Stimulated activated naive B cell treated with anti-CD40 and anti-IgM and Interleukin-4, amounts not matched to agents 10 μg/mL and 1 μg/mL and 100 μg/mL, for 72 hours (primary cell): ENCODE data around the gene BNIP1.
"Not testable (repeated sequence)": the region's sequence is repeated elsewhere in the genome, so short reads cannot be mapped to it uniquely, and the experiment has no call there.

Source experiments
- ATAC-seq, 2 donors: fragments of 150-1000 bp; cut with Tn5 transposase; replicated peaks; 2 replicates each; pipeline ENCODE4 v1.10.0; 2021; ENCODE audit warnings: moderate library complexity in 1 of 2
- DNase-seq: peaks from one replicate; pipeline ENCODE4 v3.0.0; 2021
- H3K27ac Mint-ChIP-seq: one replicate; pipeline ENCODE4 v1.8.0; 2022; ENCODE audit warnings: mild to moderate bottlenecking, mixed read lengths
- H3K27me3 Mint-ChIP-seq, 2 donors: one replicate each; pipeline ENCODE4 v1.8.0; 2022; ENCODE audit warnings: mixed read lengths in 2 of 2
- H3K36me3 Mint-ChIP-seq, 2 donors: one replicate each; pipeline ENCODE4 v1.8.0; 2022; ENCODE audit warnings: mixed read lengths in 2 of 2, mild to moderate bottlenecking in 1 of 2
- H3K4me1 Mint-ChIP-seq, 2 donors: one replicate each; pipeline ENCODE4 v1.8.0; 2022; ENCODE audit warnings: mixed read lengths in 2 of 2, mild to moderate bottlenecking in 1 of 2
- H3K4me3 Mint-ChIP-seq, 2 donors: one replicate each; pipeline ENCODE4 v1.8.0; 2022; ENCODE audit warnings: mild to moderate bottlenecking in 2 of 2, mixed read lengths in 2 of 2, moderate library complexity in 1 of 2
- H3K9me3 Mint-ChIP-seq, 2 donors: one replicate each; pipeline ENCODE4 v1.8.0; 2022; ENCODE audit warnings: mixed read lengths in 2 of 2, mild to moderate bottlenecking in 1 of 2

BNIP1 gene

GRCh38 chr5:173152547-173152946, 8.2 kb downstream of the BNIP1 start:
- no peaks in the 10 kb centered on the region for H3K4me1 Mint-ChIP-seq
- H3K9me3 Mint-ChIP-seq, result peaks cover 0 to 5% of the 10 kb centered on the region in 2 donors
- peaks cover 36 to 56% of the 10 kb centered on the region in 2 donors for H3K36me3 Mint-ChIP-seq
- no peak for ATAC-seq
- no peak for DNase-seq
- H3K27ac Mint-ChIP-seq, result no peak overlapping the region
- H3K27me3 Mint-ChIP-seq, result no peaks in the 10 kb centered on the region
- H3K4me3 Mint-ChIP-seq, result no peak overlapping the region

DNA sequence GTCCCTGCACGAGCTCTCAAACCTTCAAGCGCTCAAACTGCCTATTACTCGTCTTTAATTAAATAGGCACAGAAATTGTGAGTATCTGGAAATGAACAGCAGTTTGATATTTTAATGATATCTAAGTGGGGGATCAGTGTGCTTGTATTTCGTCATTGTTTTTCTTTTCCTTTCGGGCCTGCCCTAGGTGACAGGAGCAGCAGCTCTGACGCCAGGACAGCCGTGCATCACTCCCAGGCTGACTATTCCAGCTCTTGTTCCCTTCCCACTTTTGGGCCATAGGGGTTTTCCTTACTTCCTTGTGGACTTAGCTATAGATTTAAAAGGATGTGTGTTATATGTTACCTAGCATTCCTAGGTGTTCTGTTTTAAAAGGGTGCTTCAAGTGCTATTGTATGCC, 9.5 kb downstream of the BNIP1 start:
- no peak for DNase-seq
- Mint-ChIP-seq H3K4me1 (no peaks in the 10 kb centered on the region), H3K36me3 (peaks cover 41 to 61% of the 10 kb centered on the region in 2 donors), H3K9me3 (peaks cover 0 to 3% of the 10 kb centered on the region in 2 donors), H3K27me3 (no peaks in the 10 kb centered on the region), H3K27ac (no peak overlapping the region), H3K4me3 (no peak overlapping the region)
- ATAC-seq, result no peak

- H3K9me3 Mint-ChIP-seq, DNase-seq, ATAC-seq, H3K27ac Mint-ChIP-seq, H3K4me3 Mint-ChIP-seq, H3K27me3 Mint-ChIP-seq, H3K4me1 Mint-ChIP-seq: not testable (repeated sequence)
- H3K36me3 Mint-ChIP-seq, result peaks cover 34 to 56% of the 10 kb centered on the region in 2 donors
Observed at GRCh38 chr5:173154619-173155018, 10.3 kb downstream of the BNIP1 start.

DNA sequence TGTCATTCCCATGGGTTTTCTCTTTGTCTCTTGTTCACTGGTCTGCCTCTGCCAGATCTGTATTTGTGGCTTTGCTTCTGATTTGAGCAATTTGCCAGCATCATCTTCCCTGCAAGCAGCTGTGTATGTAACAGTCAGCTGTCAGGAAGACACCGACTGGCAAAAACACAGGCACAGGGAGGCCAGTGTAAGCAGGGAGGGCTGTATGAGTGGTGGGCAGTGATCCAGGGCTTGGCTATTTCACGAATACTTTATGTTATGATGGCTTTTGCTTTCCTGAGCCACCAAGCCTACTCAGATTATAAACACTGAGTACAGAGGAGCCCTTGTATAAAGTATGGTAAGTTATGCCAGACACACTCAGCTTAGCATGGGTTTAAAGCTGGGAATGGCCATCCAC, 11.6 kb downstream of the BNIP1 start:
- no peaks in the 10 kb centered on the region for H3K9me3 Mint-ChIP-seq
- peaks cover 41 to 58% of the 10 kb centered on the region in 2 donors for H3K36me3 Mint-ChIP-seq
- H3K4me3 Mint-ChIP-seq, result no peak overlapping the region
- ATAC-seq (no peak), DNase-seq (no peak)
- H3K27ac Mint-ChIP-seq, result no peak overlapping the region
- H3K4me1 Mint-ChIP-seq, result no peaks in the 10 kb centered on the region
- no peaks in the 10 kb centered on the region for H3K27me3 Mint-ChIP-seq

- peaks cover 45 to 61% of the 10 kb centered on the region in 2 donors for H3K36me3 Mint-ChIP-seq
Observed at GRCh38 chr5:173158366-173158765, 14.0 kb downstream of the BNIP1 start.

GRCh38 chr5:173159256-173159655, 14.9 kb downstream of the BNIP1 start:
- Mint-ChIP-seq H3K27me3 (no peaks in the 10 kb centered on the region), H3K4me3 (no peak overlapping the region), H3K36me3 (peaks cover 47 to 60% of the 10 kb centered on the region in 2 donors), H3K4me1 (no peaks in the 10 kb centered on the region), H3K9me3 (no peaks in the 10 kb centered on the region), H3K27ac (no peak overlapping the region)
- ATAC-seq (no peak), DNase-seq (no peak)

More at GRCh38 chr5:173158366-173158765, 14.0 kb downstream of the BNIP1 start:
- H3K4me1 Mint-ChIP-seq, result no peaks in the 10 kb centered on the region
- no peak for ATAC-seq
- DNase-seq, result no peak
- no peaks in the 10 kb centered on the region for H3K9me3 Mint-ChIP-seq
- no peak overlapping the region for H3K27ac Mint-ChIP-seq
- H3K27me3 Mint-ChIP-seq, result no peaks in the 10 kb centered on the region
- H3K4me3 Mint-ChIP-seq, result no peak overlapping the region

GRCh38 chr5:173161148-173161547, 16.8 kb downstream of the BNIP1 start:
- DNase-seq (no peak), ATAC-seq (no peak)
- no peaks in the 10 kb centered on the region for H3K4me1 Mint-ChIP-seq
- H3K4me3 Mint-ChIP-seq, result no peak overlapping the region
- peaks cover 54 to 60% of the 10 kb centered on the region in 2 donors for H3K36me3 Mint-ChIP-seq
- H3K27ac Mint-ChIP-seq, result no peak overlapping the region
- H3K27me3 Mint-ChIP-seq, result no peaks in the 10 kb centered on the region
- H3K9me3 Mint-ChIP-seq, result no peaks in the 10 kb centered on the region

DNA sequence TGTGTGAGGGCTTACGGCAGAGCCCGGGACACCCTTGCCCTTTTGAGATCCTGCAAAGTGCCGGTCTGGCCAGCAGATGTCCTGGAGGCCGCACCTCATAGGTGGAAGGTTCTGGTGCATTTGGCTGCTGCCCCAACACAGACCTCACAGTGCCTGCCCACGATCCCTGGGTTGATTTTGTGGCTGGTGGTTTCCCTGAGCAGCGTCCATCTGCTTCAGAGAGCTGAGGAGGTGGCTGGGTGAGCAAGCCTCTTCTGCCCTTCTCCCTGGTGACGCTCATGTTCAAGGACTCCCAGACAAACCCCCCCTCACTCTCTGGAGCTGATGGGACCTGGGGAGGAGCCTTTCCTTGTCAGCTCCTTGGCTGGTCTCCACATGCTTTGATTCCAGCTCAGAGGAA, 18.9 kb downstream of the BNIP1 start:
- Mint-ChIP-seq H3K9me3 (no peaks in the 10 kb centered on the region), H3K4me3 (no peak overlapping the region), H3K27ac (no peak overlapping the region), H3K27me3 (no peaks in the 10 kb centered on the region), H3K4me1 (no peaks in the 10 kb centered on the region), H3K36me3 (peaks cover 45 to 50% of the 10 kb centered on the region in 2 donors)
- ATAC-seq (no peak), DNase-seq (no peak)

GRCh38 chr5:173165177-173166016, 21.1 kb downstream of the BNIP1 start:
- H3K36me3 Mint-ChIP-seq, result peaks cover 36 to 41% of the 10 kb centered on the region in 2 donors
- ATAC-seq (no peak), DNase-seq (no peak)
- H3K4me3 Mint-ChIP-seq, result no peak overlapping the region
- no peak overlapping the region for H3K27ac Mint-ChIP-seq
- no peaks in the 10 kb centered on the region for H3K27me3 Mint-ChIP-seq
- no peaks in the 10 kb centered on the region for H3K4me1 Mint-ChIP-seq
- no peaks in the 10 kb centered on the region for H3K9me3 Mint-ChIP-seq

- Mint-ChIP-seq H3K27ac (no peak overlapping the region), H3K4me1 (no peaks in the 10 kb centered on the region), H3K36me3 (no peaks in the 10 kb centered on the region), H3K4me3 (no peak overlapping the region), H3K27me3 (peaks cover 0 to 8% of the 10 kb centered on the region in 2 donors), H3K9me3 (peaks cover 0 to 3% of the 10 kb centered on the region in 2 donors)
- DNase-seq (no peak), ATAC-seq (no peak)
Observed at GRCh38 chr5:173172166-173172565, 27.8 kb downstream of the BNIP1 start.

DNA sequence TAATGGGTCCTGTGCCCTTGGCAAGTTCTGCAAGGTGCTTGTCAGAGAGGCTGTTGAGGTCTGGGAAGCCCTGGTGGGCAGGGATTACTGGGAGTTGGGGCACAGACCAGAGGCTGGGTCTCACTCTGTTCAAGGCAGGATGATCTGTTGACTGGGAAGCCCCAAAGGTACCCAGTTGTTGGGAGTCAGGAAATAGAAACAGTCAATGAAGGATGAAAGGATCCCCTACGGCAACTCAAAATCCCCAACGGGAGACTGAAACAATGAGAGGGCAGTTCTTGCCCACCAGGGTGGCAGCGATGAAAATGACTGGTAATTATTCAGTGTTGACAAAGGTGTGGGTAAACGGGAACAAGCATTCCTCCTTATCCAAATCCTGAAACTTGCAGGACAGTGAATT, 31.2 kb downstream of the BNIP1 start:
- Mint-ChIP-seq H3K4me1 (no peaks in the 10 kb centered on the region), H3K36me3 (peaks cover 0 to 13% of the 10 kb centered on the region in 2 donors), H3K9me3 (peaks cover 5 to 8% of the 10 kb centered on the region in 2 donors), H3K27me3 (peaks cover 10 to 18% of the 10 kb centered on the region in 2 donors), H3K27ac (no peak overlapping the region), H3K4me3 (no peak overlapping the region)
- ATAC-seq (no peak), DNase-seq (no peak)

- Mint-ChIP-seq H3K36me3 (peaks cover 0 to 18% of the 10 kb centered on the region in 2 donors), H3K27ac (no peak overlapping the region), H3K4me3 (no peak overlapping the region), H3K27me3 (peaks cover 10 to 19% of the 10 kb centered on the region in 2 donors), H3K9me3 (peaks cover 2 to 8% of the 10 kb centered on the region in 2 donors), H3K4me1 (no peaks in the 10 kb centered on the region)
- DNase-seq (no peak), ATAC-seq (no peak)
Observed at GRCh38 chr5:173178369-173178910, 34.1 kb downstream of the BNIP1 start.

DNA sequence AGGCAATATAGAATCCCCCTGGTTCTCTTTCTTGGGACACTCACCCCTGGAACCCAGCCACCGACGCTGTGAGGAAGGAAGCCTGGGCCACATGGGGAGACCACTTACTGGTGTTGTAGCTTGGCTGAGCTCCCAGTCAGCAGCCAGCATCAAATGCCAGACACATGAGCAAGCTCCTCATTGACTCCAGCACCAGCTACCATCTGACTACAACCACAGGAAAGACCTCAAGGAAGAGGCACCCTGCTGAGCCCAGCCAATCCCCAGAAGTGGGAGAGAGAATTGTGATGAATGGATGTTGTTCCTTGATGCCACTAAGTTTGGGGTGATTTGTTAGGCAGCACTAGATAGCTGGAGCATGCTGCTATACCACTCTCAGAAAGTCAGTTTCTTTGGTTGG, 36.0 kb downstream of the BNIP1 start:
- no peak overlapping the region for H3K4me3 Mint-ChIP-seq
- no peak for ATAC-seq
- peaks cover 10 to 24% of the 10 kb centered on the region in 2 donors for H3K27me3 Mint-ChIP-seq
- peaks cover 0 to 18% of the 10 kb centered on the region in 2 donors for H3K36me3 Mint-ChIP-seq
- H3K9me3 Mint-ChIP-seq, result peaks cover 2 to 8% of the 10 kb centered on the region in 2 donors
- DNase-seq, result no peak
- no peaks in the 10 kb centered on the region for H3K4me1 Mint-ChIP-seq
- no peak overlapping the region for H3K27ac Mint-ChIP-seq

DNA sequence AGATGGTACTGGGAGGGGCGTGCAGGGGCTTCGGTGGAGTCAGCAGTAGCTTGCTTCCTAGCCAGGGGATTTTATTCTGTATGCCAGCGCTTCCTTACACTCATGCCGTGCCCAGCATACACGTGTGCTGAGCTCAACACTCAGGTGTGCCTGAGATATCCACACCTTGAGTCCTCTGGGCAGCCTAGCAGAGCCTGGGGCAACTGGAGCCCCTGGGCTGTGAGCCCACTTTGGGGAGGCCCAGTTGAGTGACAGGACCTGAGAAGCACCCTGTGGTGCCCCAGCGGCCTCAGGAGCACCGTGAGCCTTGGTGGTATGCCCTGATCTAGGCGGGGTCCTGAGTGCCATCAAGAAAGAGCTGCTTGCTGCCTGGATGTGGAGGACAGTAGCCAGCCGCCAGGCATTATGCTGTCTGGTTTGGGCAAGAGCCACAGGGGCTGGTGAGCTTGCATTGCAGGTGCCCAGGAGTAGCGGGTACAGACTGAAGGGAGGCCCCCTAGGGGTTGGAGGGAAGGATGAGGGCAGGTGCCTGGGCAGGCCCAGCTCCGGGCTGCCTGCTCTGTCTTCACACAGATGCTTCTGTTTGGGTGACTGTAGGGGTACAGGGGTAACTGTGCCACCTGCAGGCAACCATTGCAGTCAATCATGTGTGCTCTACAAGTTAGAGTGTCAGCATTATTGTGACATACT, 42.9 kb downstream of the BNIP1 start:
- H3K9me3 Mint-ChIP-seq, result no peaks in the 10 kb centered on the region
- peaks cover 2 to 5% of the 10 kb centered on the region in 2 donors for H3K27me3 Mint-ChIP-seq
- H3K27ac Mint-ChIP-seq, result no peak overlapping the region
- DNase-seq (no peak), ATAC-seq (peak; percentile 60 to 65)
- H3K4me3 Mint-ChIP-seq, result no peak overlapping the region
- H3K36me3 Mint-ChIP-seq, result peaks cover 0 to 2% of the 10 kb centered on the region in 2 donors
- H3K4me1 Mint-ChIP-seq, result no peaks in the 10 kb centered on the region
